WERI-Rb-1 (cell line): Measurements from ENCODE around the gene PTTG1IP2.

ENCODE experiments used
- DNase-seq: peaks from one replicate; pipeline ENCODE4 v3.0.0-alpha.2; 2020
- H3K27ac ChIP-seq: fragments of 250-450 bp; sonication (Bioruptor Pico); 2 replicates; pipeline ENCODE4 v1.5.1; 2020; ENCODE audit warnings: mild to moderate bottlenecking, moderate library complexity
- H3K27me3 ChIP-seq: fragments of 250-450 bp; sonication (Bioruptor Pico); 2 replicates; pipeline ENCODE4 v1.5.1; 2021; ENCODE audit warnings: mild to moderate bottlenecking, low read depth, moderate library complexity; ENCODE audit not compliant: insufficient read depth, severe bottlenecking
- H3K36me3 ChIP-seq: fragments of 250-450 bp; sonication (Bioruptor Pico); 2 replicates; pipeline ENCODE4 v1.5.1; 2020; ENCODE audit warnings: mild to moderate bottlenecking, moderate library complexity
- H3K4me3 ChIP-seq: 2 replicates; pipeline ENCODE4 v1.5.1; 2011; ENCODE audit warnings: low read depth, mild to moderate bottlenecking, control low read depth, low read length
- H3K9me3 ChIP-seq: fragments of 250-450 bp; sonication (Bioruptor Pico); 2 replicates; pipeline ENCODE4 v1.5.1; 2021; ENCODE audit warnings: mild to moderate bottlenecking, moderate library complexity; ENCODE audit not compliant: severe bottlenecking
- TF ChIP-seq, protein P1 (sequence below): IDR thresholded peaks from 2 replicates; pipeline ENCODE4 v1.5.1; 2011; ENCODE audit warnings: low read depth, mild to moderate bottlenecking, control low read depth, inconsistent platforms, low read length

Gene PTTG1IP2

DNA sequence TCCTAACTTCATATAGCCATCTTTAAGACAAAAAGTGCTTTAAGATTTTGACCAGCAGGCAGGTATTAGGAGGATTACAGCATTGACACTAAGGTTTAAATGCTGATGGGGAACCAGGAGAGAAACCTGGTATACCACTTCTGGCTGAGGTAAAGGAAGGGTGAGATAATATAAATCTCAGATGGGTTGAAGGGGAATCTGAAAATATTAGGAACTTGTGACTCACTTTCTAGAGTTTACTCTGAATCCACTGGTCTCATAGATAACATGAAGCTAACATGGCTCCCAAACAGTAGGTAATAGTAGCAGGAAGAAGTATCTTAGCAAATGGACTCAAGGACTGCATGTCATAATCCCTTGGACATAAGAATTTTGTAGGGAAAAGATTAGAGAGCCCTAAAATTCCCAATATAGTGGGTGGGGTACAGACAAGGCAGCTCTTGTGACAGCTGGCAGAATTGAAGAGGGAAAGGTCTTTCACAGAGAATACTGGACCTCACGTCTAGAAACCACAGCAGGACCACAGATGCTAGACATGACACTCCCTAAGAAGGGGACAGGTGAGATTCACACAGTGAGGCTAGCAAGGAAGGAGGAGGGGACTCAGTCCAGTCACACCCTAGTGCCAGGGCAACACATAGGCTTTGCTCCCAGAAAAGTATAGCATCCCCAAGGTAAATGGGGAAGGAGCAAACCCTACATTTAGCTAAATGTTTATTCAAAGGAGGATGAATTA, 3.5 kb downstream of the PTTG1IP2 start:
- Histone ChIP-seq H3K27me3 (no peaks in the 10 kb centered on the region), H3K36me3 (no peaks in the 10 kb centered on the region), H3K9me3 (no peaks in the 10 kb centered on the region), H3K4me3 (no peak overlapping the region), H3K27ac (no peak overlapping the region)
- TF ChIP-seq, protein P1, sequence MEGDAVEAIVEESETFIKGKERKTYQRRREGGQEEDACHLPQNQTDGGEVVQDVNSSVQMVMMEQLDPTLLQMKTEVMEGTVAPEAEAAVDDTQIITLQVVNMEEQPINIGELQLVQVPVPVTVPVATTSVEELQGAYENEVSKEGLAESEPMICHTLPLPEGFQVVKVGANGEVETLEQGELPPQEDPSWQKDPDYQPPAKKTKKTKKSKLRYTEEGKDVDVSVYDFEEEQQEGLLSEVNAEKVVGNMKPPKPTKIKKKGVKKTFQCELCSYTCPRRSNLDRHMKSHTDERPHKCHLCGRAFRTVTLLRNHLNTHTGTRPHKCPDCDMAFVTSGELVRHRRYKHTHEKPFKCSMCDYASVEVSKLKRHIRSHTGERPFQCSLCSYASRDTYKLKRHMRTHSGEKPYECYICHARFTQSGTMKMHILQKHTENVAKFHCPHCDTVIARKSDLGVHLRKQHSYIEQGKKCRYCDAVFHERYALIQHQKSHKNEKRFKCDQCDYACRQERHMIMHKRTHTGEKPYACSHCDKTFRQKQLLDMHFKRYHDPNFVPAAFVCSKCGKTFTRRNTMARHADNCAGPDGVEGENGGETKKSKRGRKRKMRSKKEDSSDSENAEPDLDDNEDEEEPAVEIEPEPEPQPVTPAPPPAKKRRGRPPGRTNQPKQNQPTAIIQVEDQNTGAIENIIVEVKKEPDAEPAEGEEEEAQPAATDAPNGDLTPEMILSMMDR, result no peak
- DNase-seq, result no peak

DNA sequence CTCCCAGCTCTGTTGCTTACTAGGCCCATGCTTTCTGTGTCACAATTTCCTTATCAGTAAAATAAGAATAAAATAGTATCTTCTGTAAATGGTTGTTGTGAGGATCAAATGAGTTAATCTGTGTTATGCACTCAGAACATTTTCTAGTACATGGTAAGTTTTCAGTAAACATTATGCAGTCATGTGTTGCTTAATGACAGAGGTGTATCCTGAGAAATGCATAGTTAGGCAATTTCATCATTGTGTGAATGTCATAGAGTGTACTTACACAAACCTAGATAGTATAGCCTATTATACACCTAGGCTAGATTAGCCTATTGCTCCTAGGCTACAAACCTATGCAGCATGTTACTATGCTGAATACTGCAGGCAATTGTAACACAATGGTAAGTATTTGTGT, 4.4 kb downstream of the PTTG1IP2 start:
- TF ChIP-seq, protein P1, result no peak
- H3K36me3 ChIP-seq, result no peaks in the 10 kb centered on the region
- H3K27me3 ChIP-seq, result no peaks in the 10 kb centered on the region
- H3K9me3 ChIP-seq, result no peaks in the 10 kb centered on the region
- no peak for DNase-seq
- no peak overlapping the region for H3K4me3 ChIP-seq
- H3K27ac ChIP-seq, result no peak overlapping the region

DNA sequence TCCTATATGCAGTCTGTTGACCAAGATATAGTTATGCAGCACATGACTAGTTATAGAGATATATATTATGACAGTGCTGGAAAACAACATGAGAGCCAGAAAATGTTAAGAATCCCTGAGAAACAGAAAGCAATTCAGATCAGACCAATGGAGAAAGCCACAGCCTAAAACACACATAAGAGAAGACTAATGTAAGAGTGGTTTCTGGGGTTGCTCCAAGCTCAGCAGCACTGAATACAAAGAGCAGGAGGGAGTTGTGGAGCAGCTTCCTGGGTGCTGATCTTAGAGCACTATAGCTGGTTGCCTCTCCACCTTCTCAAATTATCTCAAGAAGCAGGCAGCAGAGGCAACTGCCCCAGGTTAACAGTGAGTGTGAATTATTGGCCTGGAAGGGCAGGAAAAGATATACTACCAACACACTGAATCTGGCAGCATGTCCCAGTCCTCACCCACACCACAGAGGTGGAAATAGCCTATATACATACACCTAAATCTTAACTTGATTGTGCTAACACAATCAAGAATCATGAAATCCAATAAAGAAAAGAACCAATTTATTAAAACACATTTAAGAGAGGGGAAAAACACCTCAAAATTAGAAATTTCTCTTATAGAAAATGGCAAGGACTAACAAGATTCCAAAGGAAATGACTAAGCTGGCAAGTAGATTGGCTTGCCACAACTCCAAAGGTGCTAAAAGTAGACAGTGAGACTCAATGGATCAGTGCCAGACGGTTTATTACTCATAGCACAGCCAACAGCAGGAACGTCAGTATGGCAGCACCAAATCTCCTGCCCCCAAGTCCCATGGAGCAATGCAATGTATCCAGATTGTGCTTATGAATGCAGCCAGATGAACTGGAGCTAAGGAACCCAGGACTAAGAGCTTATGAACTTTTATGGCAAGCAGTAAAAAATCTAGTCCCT, 5.1 kb downstream of the PTTG1IP2 start:
- DNase-seq, result no peak
- Histone ChIP-seq H3K9me3 (no peaks in the 10 kb centered on the region), H3K27me3 (no peaks in the 10 kb centered on the region), H3K27ac (no peak overlapping the region), H3K36me3 (no peaks in the 10 kb centered on the region), H3K4me3 (no peak overlapping the region)
- TF ChIP-seq, protein P1, result no peak

DNA sequence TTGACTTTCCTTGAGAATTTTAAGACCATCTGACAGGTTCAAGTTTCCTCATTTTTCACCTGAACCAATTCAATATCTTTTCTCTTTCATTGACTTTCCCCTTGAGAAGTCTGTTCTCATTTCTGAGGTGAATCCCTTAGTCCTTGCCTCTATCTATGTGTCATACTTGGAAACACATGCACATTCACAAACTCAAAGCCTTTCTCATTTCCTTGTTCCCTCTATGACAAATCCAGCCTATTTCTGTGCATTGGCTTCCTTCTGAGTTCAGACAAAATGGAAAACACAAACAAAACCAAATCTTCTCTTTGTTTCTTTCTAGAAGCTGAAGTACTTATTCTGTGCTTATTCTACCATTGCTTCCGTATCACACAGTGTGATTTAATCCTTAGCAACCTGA, 13.8 kb downstream of the PTTG1IP2 start:
- TF ChIP-seq, protein P1, result no peak
- no peak for DNase-seq
- Histone ChIP-seq H3K27me3 (no peaks in the 10 kb centered on the region), H3K4me3 (no peak overlapping the region), H3K27ac (no peak overlapping the region), H3K9me3 (no peaks in the 10 kb centered on the region), H3K36me3 (no peaks in the 10 kb centered on the region)

DNA sequence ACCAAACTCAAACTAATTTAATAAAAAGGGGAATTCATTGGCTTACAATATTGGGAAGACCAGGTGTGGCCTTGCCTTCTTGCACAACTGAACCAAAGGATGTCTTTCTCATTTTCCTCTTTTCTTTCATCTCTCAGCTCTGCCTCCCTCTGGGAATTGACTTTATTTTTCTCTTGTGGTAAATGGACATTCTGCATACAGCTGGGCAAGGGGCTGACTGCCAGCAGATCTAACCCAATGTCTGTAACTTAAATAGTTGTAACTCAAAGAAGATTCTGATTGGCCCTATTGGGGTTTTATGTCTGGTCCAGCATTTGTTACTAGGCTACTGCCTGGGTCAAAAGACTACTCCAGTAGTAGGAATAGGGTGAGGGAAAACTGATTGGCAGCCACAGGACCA, 15.3 kb downstream of the PTTG1IP2 start:
- Histone ChIP-seq H3K9me3 (no peaks in the 10 kb centered on the region), H3K27me3 (no peaks in the 10 kb centered on the region), H3K36me3 (no peaks in the 10 kb centered on the region), H3K27ac (no peak overlapping the region), H3K4me3 (no peak overlapping the region)
- DNase-seq, result no peak
- TF ChIP-seq, protein P1, result no peak
